KMS-11 (cell line): ENCODE data around the gene ZNF140.

Experiments
- H2AFZ ChIP-seq: fragments of 200-600 bp; sonication (generic); 2 replicates; pipeline ENCODE4 v1.6.1; 2016; ENCODE audit warnings: antibody characterized with exemption, mixed run types, low read depth
- H3K27ac ChIP-seq: fragments of 200-600 bp; sonication (generic); 2 replicates; pipeline ENCODE4 v1.6.1; 2016; ENCODE audit warnings: mild to moderate bottlenecking, mixed run types
- H3K27me3 ChIP-seq: fragments of 200-600 bp; sonication (generic); 2 replicates; pipeline ENCODE4 v1.6.1; 2017; ENCODE audit warnings: mild to moderate bottlenecking, low read depth, mixed run types, moderate library complexity; ENCODE audit not compliant: insufficient read depth
- H3K36me3 ChIP-seq: fragments of 200-600 bp; sonication (generic); 2 replicates; pipeline ENCODE4 v1.6.1; 2017; ENCODE audit warnings: mild to moderate bottlenecking, mixed run types; ENCODE audit not compliant: insufficient read depth
- H3K4me1 ChIP-seq: fragments of 200-600 bp; sonication (generic); 2 replicates; pipeline ENCODE4 v1.6.1; 2016; ENCODE audit warnings: mild to moderate bottlenecking, low read depth, mixed run types; ENCODE audit not compliant: poor library complexity, severe bottlenecking
- H3K4me2 ChIP-seq: fragments of 200-600 bp; sonication (generic); 2 replicates; pipeline ENCODE4 v1.7.0; 2016; ENCODE audit warnings: mild to moderate bottlenecking, mixed run types
- H3K4me3 ChIP-seq: fragments of 200-600 bp; sonication (generic); IDR thresholded peaks from 2 replicates; pipeline ENCODE4 v1.6.1; 2017; ENCODE audit warnings: low read depth, low read length, mixed read lengths; ENCODE audit not compliant: insufficient read depth
- H3K79me2 ChIP-seq: fragments of 200-600 bp; sonication (generic); 2 replicates; pipeline ENCODE4 v1.6.1; 2016; ENCODE audit warnings: low read depth, mixed run types; ENCODE audit not compliant: insufficient read depth
- H3K9ac ChIP-seq: fragments of 200-600 bp; sonication (generic); 2 replicates; pipeline ENCODE4 v1.6.1; 2016; ENCODE audit warnings: mild to moderate bottlenecking, mixed run types
- H4K20me1 ChIP-seq: fragments of 200-600 bp; sonication (generic); 2 replicates; pipeline ENCODE4 v1.6.1; 2016; ENCODE audit warnings: mild to moderate bottlenecking, mixed run types; ENCODE audit not compliant: insufficient read depth
- CTCF ChIP-seq: fragments of 200-600 bp; sonication (generic); conservative IDR thresholded peaks from 2 replicates; pipeline ENCODE4 v1.6.1; 2017; ENCODE audit warnings: low read depth, mild to moderate bottlenecking, antibody characterized with exemption, low read length, moderate library complexity, mixed read lengths

Gene ZNF140

GRCh38 chr12:133120385-133121191 lies 39.9 kb downstream of the ZNF140 start:
- Histone ChIP-seq H4K20me1 (no peaks in the 10 kb centered on the region), H2AFZ (no peak overlapping the region), H3K36me3 (no peaks in the 10 kb centered on the region), H3K27ac (no peak overlapping the region), H3K9ac (no peak overlapping the region), H3K79me2 (no peaks in the 10 kb centered on the region), H3K4me3 (no peak overlapping the region), H3K4me2 (no peak overlapping the region), H3K4me1 (no peaks in the 10 kb centered on the region), H3K27me3 (no peaks in the 10 kb centered on the region)
- no peak for TF ChIP-seq CTCF

GRCh38 chr12:133124674-133125073 lies 44.0 kb downstream of the ZNF140 start:
- Histone ChIP-seq H2AFZ (no peak overlapping the region), H3K27me3 (no peaks in the 10 kb centered on the region), H3K4me1 (no peaks in the 10 kb centered on the region), H3K4me2 (no peak overlapping the region), H3K79me2 (no peaks in the 10 kb centered on the region), H3K4me3 (no peak overlapping the region), H3K36me3 (no peaks in the 10 kb centered on the region), H4K20me1 (no peaks in the 10 kb centered on the region), H3K27ac (no peak overlapping the region), H3K9ac (no peak overlapping the region)
- TF ChIP-seq CTCF: no peak

- Histone ChIP-seq H3K9ac (peak overlapping the region; percentile 50; the same call in 1 of the 2 replicates), H3K27ac (peak overlapping the region; percentile 78), H3K79me2 (no peaks in the 10 kb centered on the region), H2AFZ (peak overlapping the region; percentile 73), H3K4me2 (peak overlapping the region; percentile 25; the same call in 1 of the 2 replicates), H3K4me1 (no peaks in the 10 kb centered on the region), H4K20me1 (no peaks in the 10 kb centered on the region), H3K4me3 (no peak overlapping the region), H3K36me3 (no peaks in the 10 kb centered on the region), H3K27me3 (no peaks in the 10 kb centered on the region)
- TF ChIP-seq CTCF: no peak
These were observed 48.8 kb downstream of the ZNF140 start for GRCh38 chr12:133129368-133130037.

DNA sequence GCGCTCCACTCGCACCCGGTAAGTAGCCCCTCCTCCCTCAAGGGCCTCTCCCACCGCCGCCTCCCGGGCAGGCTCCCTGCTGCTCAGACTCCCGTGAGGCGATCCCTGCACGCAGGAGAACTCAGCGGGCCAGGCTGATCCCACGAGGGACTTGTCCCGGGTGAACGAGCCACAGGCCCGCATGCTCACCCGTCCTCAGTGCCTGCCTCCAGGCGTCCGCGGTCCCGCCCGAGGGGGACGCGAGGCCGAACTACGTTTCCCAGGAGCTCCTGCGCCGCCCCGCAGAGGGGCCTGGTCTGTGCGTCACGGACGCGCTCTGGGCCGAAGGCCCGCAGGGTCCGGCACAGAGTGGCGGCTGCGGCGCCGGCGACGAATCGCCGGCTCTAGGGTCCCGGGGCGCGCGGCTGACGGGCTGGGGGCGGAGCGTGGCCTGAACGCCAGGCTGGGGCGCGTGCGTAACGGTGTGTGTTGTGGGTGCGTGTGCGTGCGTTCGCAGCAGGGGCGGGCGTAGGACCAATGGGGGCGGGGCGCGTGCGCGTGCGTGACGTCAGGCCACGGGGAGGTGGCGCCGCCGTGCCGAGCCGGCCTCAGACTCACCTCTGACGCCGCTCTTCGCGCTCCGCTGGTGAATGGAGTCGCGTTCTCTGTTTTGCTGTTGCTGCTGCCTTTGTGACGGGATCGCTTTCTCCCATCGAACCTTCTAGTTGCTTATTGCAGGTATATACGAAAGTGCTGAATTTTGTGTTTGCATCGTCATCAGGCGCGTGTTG lies 49.5 kb downstream of the ZNF140 start, which contains the start of the genes ZNF10 and ZNF891:
Gene ZNF10 (plus strand): TSS at position 590 of the 770 bp plus-strand sequence. CDS start 13,866 bp downstream, outside the sequence.
Gene ZNF891 (minus strand): TSS at position 237 of the 770 bp plus-strand sequence. CDS start 8,356 bp downstream, outside the sequence.
- no peaks in the 10 kb centered on the region for H3K27me3 ChIP-seq
- peak within 1 kb of the TSS; percentile 50 for H3K9ac ChIP-seq
- H3K27ac ChIP-seq: peak within 1 kb of the TSS; percentile 78
- TF ChIP-seq CTCF: no peak
- H3K79me2 ChIP-seq: no peaks in the 10 kb centered on the region
- peak within 1 kb of the TSS; percentile 73 for H2AFZ ChIP-seq
- H3K4me2 ChIP-seq: peak within 1 kb of the TSS; percentile 56
- H3K36me3 ChIP-seq: no peaks in the 10 kb centered on the region
- H4K20me1 ChIP-seq: no peaks in the 10 kb centered on the region
- H3K4me3 ChIP-seq: no peak within 1 kb of the TSS
- H3K4me1 ChIP-seq: no peaks in the 10 kb centered on the region
